GM23338 (cell line): Measurements from ENCODE around the gene PDSS2.
"Not testable (repeated sequence)": the region's sequence is repeated elsewhere in the genome, so short reads cannot be mapped to it uniquely, and the experiment has no call there.

ENCODE experiments used
- CREB1 ChIP-seq: fragments of 250-450 bp; sonication (Bioruptor Pico); IDR thresholded peaks from 2 replicates; pipeline ENCODE4 v1.5.0; 2020; ENCODE audit warnings: low read depth, mild to moderate bottlenecking, moderate library complexity
- EZH2 ChIP-seq: fragments of 200-600 bp; sonication (generic); IDR thresholded peaks from one replicate; pipeline ENCODE4 v1.8.0; 2017; ENCODE audit warnings: antibody characterized with exemption, mild to moderate bottlenecking, low read depth; ENCODE audit not compliant: unreplicated experiment
- EZH2phosphoT487 ChIP-seq: fragments of 200-600 bp; sonication (generic); IDR thresholded peaks from one replicate; pipeline ENCODE4 v1.8.1; 2018; ENCODE audit warnings: antibody characterized with exemption; ENCODE audit not compliant: unreplicated experiment
- NANOG ChIP-seq: IDR thresholded peaks from 2 replicates; pipeline ENCODE4 v1.6.1; 2016; ENCODE audit warnings: antibody characterized with exemption, borderline replicate concordance
- POLR2AphosphoS5 ChIP-seq: IDR thresholded peaks from 2 replicates; pipeline ENCODE4 v1.6.1; 2016; ENCODE audit warnings: antibody characterized with exemption, low read depth
- STAT1 ChIP-seq: IDR thresholded peaks from one replicate; pipeline ENCODE4 v1.6.1; 2016; ENCODE audit warnings: antibody characterized with exemption; ENCODE audit not compliant: unreplicated experiment
- TF ChIP-seq, protein P1 (sequence below), 2 experiments: fragments of 200-600 bp in 1 of 2; sonication (generic) in 1 of 2; conservative IDR thresholded peaks; 2 replicates each; pipeline versions ENCODE4 v1.5.1 to v1.6.1; 2016 to 2017; ENCODE audit warnings: antibody characterized with exemption in 2 of 2, low read depth in 2 of 2, mild to moderate bottlenecking in 2 of 2, moderate library complexity in 1 of 2
- TF ChIP-seq, protein P2 (sequence below): IDR thresholded peaks from one replicate; pipeline ENCODE4 v1.6.1; 2018; ENCODE audit warnings: antibody characterized with exemption; ENCODE audit not compliant: unreplicated experiment
- TF ChIP-seq, protein P3 (sequence below): IDR thresholded peaks from 2 replicates; pipeline ENCODE4 v1.6.1; 2016; ENCODE audit warnings: antibody characterized with exemption

DNA sequence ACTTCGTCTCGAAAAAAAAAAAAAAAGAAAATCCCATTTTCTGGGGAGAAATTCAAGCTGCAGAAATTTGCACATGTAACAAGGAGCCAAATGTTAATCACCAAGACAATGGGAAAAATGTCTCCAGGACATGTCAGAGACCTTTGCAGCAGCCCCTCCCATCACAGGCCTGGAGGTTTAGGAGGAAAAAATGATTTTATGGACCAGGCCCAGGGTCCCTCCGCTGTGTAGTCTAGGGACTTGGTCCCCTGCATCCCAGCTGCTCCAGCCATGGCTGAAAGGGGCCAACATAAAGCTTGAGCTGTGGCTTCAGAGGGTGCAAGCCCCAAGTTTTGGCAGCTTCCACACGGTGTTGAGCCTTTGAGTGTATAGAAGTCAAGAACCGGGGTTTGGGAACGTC is 33.4 kb downstream of the PDSS2 start:
- TF ChIP-seq, protein P1, sequence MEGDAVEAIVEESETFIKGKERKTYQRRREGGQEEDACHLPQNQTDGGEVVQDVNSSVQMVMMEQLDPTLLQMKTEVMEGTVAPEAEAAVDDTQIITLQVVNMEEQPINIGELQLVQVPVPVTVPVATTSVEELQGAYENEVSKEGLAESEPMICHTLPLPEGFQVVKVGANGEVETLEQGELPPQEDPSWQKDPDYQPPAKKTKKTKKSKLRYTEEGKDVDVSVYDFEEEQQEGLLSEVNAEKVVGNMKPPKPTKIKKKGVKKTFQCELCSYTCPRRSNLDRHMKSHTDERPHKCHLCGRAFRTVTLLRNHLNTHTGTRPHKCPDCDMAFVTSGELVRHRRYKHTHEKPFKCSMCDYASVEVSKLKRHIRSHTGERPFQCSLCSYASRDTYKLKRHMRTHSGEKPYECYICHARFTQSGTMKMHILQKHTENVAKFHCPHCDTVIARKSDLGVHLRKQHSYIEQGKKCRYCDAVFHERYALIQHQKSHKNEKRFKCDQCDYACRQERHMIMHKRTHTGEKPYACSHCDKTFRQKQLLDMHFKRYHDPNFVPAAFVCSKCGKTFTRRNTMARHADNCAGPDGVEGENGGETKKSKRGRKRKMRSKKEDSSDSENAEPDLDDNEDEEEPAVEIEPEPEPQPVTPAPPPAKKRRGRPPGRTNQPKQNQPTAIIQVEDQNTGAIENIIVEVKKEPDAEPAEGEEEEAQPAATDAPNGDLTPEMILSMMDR (conservative IDR thresholded peaks at IDR 0.05; ENCODE audit: low read depth in 2 of 2), result not testable (repeated sequence)
- not testable (repeated sequence) for TF ChIP-seq EZH2, POLR2AphosphoS5, CREB1, EZH2phosphoT487, NANOG, STAT1
- TF ChIP-seq, protein P2, sequence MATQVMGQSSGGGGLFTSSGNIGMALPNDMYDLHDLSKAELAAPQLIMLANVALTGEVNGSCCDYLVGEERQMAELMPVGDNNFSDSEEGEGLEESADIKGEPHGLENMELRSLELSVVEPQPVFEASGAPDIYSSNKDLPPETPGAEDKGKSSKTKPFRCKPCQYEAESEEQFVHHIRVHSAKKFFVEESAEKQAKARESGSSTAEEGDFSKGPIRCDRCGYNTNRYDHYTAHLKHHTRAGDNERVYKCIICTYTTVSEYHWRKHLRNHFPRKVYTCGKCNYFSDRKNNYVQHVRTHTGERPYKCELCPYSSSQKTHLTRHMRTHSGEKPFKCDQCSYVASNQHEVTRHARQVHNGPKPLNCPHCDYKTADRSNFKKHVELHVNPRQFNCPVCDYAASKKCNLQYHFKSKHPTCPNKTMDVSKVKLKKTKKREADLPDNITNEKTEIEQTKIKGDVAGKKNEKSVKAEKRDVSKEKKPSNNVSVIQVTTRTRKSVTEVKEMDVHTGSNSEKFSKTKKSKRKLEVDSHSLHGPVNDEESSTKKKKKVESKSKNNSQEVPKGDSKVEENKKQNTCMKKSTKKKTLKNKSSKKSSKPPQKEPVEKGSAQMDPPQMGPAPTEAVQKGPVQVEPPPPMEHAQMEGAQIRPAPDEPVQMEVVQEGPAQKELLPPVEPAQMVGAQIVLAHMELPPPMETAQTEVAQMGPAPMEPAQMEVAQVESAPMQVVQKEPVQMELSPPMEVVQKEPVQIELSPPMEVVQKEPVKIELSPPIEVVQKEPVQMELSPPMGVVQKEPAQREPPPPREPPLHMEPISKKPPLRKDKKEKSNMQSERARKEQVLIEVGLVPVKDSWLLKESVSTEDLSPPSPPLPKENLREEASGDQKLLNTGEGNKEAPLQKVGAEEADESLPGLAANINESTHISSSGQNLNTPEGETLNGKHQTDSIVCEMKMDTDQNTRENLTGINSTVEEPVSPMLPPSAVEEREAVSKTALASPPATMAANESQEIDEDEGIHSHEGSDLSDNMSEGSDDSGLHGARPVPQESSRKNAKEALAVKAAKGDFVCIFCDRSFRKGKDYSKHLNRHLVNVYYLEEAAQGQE, result not testable (repeated sequence)
- TF ChIP-seq, protein P3, sequence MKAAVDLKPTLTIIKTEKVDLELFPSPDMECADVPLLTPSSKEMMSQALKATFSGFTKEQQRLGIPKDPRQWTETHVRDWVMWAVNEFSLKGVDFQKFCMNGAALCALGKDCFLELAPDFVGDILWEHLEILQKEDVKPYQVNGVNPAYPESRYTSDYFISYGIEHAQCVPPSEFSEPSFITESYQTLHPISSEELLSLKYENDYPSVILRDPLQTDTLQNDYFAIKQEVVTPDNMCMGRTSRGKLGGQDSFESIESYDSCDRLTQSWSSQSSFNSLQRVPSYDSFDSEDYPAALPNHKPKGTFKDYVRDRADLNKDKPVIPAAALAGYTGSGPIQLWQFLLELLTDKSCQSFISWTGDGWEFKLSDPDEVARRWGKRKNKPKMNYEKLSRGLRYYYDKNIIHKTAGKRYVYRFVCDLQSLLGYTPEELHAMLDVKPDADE, result not testable (repeated sequence)
